Common myeloid progenitor, CD34-positive (primary cell): ENCODE data around the gene CELSR1.

Source experiments
- CTCF ChIA-PET: fragments of 350-600 bp; sonication (Branson Sonifier 250); formaldehyde crosslinking; loops from one replicate; lab custom pipeline; 2021; ENCODE audit warnings: antibody characterized with exemption; lab: Charles Lee
- POLR2A ChIA-PET: fragments of 350-600 bp; sonication (Branson Sonifier 250); formaldehyde crosslinking; loops from one replicate; lab custom pipeline; 2021; ENCODE audit warnings: antibody characterized with exemption; lab: Charles Lee
- DNase-seq, 3 donors: peaks; one replicate each; pipeline versions ENCODE4 v3.0.0 to v3.0.0-alpha.2; 2013
- H3K27ac ChIP-seq, 2 experiments: 1 replicate in 1 of 2; 2 replicates in 1 of 2; pipeline ENCODE4 v1.7.0; 2013; ENCODE audit warnings: inconsistent platforms in 2 of 2, low read length in 2 of 2, mild to moderate bottlenecking in 2 of 2, low read depth in 1 of 2, moderate library complexity in 1 of 2; ENCODE audit not compliant: severe bottlenecking in 2 of 2, insufficient read depth in 1 of 2, poor library complexity in 1 of 2
- H3K27me3 ChIP-seq, 5 experiments: replicated peaks in 2 of 5; 1 replicate in 3 of 5; 2 replicates in 2 of 5; pipeline versions ENCODE4 v1.6.1 to v1.7.0; 2013; ENCODE audit warnings: low read length in 4 of 5, mild to moderate bottlenecking in 2 of 5, moderate library complexity in 2 of 5, inconsistent platforms in 1 of 5; ENCODE audit not compliant: insufficient read depth in 5 of 5, control insufficient read depth in 4 of 5
- H3K36me3 ChIP-seq, 4 experiments: 1 replicate in 2 of 4; 2 replicates in 2 of 4; pipeline versions ENCODE4 v1.6.1 to v1.7.0; 2013; ENCODE audit warnings: low read length in 3 of 4, control low read depth in 1 of 4, mild to moderate bottlenecking in 1 of 4; ENCODE audit not compliant: control insufficient read depth in 4 of 4, insufficient read depth in 4 of 4
- H3K4me1 ChIP-seq, 4 experiments: 1 replicate in 3 of 4; 2 replicates in 1 of 4; pipeline versions ENCODE4 v1.6.1 to v1.7.1; 2013; ENCODE audit warnings: low read length in 3 of 4, mild to moderate bottlenecking in 3 of 4, control low read depth in 1 of 4, inconsistent platforms in 1 of 4, moderate library complexity in 1 of 4; ENCODE audit not compliant: control insufficient read depth in 4 of 4, insufficient read depth in 4 of 4; ENCODE audit errors: control extremely low read depth in 1 of 4
- H3K4me3 ChIP-seq, 7 experiments: 1 replicate in 4 of 7; 2 replicates in 3 of 7; pipeline versions ENCODE4 v1.5.1 to v1.7.0; 2013; ENCODE audit warnings: mild to moderate bottlenecking in 7 of 7, low read length in 6 of 7, moderate library complexity in 6 of 7, inconsistent platforms in 2 of 7, low read depth in 2 of 7, control low read depth in 1 of 7; ENCODE audit not compliant: insufficient read depth in 4 of 7, control insufficient read depth in 1 of 7; ENCODE audit errors: extremely low read depth in 1 of 7
- H3K9me3 ChIP-seq, 5 experiments: 1 replicate in 4 of 5; 2 replicates in 1 of 5; pipeline versions ENCODE4 v1.6.1 to v1.7.1; 2013; ENCODE audit warnings: low read length in 4 of 5, mild to moderate bottlenecking in 2 of 5, inconsistent platforms in 1 of 5, low read depth in 1 of 5, moderate library complexity in 1 of 5; ENCODE audit not compliant: control insufficient read depth in 4 of 5, insufficient read depth in 2 of 5; ENCODE audit errors: control extremely low read depth in 1 of 5
- WGBS: methylation state at CpG from one replicate; pipeline ENCODE4 v1.1.5; 2013; ENCODE audit not compliant: insufficient coverage; 5-methylcytosine and 5-hydroxymethylcytosine counted together

The CELSR1 gene

DNA sequence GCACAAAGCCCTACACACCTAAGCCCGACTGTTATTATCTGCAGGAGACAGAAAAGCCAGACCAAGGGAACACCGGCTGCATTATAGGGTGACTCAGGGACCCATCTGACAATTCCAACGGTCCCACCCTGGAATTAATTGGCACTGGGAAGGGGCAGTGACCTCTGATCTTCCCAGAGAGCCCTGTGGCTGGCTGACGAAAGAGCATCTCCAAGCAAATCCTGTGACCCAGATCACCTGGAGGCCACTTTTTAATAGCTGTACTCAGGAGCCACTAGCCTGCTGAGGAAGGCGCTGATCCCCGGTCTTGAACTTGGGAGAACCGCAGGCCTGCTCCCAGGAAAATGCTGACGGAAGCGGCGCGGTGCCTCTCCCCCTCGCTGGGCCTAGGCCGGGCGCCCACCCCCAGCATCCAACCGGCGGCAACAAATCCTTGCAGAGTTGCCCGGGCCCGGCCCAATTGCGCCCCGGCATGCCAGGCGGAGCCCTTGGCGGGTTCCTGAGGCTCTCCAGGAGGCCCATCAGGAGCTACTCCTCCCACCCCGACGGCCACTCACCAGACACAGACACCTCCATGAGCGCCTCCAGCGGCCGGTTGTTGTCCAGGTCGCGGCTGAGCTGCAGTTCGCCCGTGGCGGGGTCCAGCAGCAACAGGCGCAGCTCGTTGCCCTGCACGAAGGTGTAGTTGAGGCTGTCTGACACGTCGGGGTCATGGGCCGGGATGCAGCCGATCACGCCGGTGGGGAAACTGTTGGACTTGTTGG is 4.2 kb downstream of the CELSR1 start:
- Histone ChIP-seq H3K4me3 (no peak overlapping the region), H3K4me1 (peaks cover 0 to 11% (median 9%) of the 10 kb centered on the region in 4 experiments), H3K9me3 (peaks cover 0 to 25% (median 20%) of the 10 kb centered on the region in 5 experiments), H3K27ac (no peak overlapping the region), H3K27me3 (peaks cover 0 to 46% (median 14%) of the 10 kb centered on the region in 5 experiments), H3K36me3 (no peaks in the 10 kb centered on the region)
- CTCF ChIA-PET = interaction anchor here (0.8 to 1.6 kb wide), 3 partner anchors 37 to 166 kb away, joined by 3 to 4 read pairs (median 3); no protein-coding TSS in a partner anchor
- DNase-seq = no peak
- POLR2A ChIA-PET = no interaction called here
- 93% methylated on average over 41 of the region's 41 CpGs for WGBS

DNA sequence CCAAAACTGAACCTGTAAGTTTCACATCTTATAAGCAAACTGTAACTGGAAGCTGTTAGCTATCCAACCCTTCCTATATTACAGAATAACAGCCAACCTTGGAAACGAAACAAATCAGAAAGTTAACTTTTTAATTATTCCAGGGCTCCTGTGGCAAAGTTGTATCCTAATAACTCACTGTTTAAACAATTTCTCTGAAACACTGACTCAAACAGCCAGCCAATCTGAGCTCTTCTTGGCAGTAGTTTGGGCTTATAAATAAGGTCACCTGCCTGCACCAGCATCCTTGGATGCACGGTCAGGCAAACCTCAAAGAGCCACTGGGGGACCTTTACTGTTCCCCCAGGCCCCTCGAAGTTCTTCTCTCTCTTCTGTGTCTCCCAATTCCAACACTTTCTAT is 5.0 kb downstream of the CELSR1 start:
- CTCF ChIA-PET = interaction anchor here (1.2 kb wide), 1 partner anchor 165 kb away, joined by 4 read pairs; no protein-coding TSS in a partner anchor
- H3K36me3 ChIP-seq = no peaks in the 10 kb centered on the region
- no peak overlapping the region for H3K4me3 ChIP-seq
- 90% methylated on average over 3 of the region's 3 CpGs for WGBS
- POLR2A ChIA-PET = no interaction called here
- H3K27ac ChIP-seq = no peak overlapping the region
- H3K9me3 ChIP-seq = peaks cover 0 to 25% (median 20%) of the 10 kb centered on the region in 5 experiments
- DNase-seq = no peak
- peaks cover 0 to 12% (median 10%) of the 10 kb centered on the region in 4 experiments for H3K4me1 ChIP-seq
- peaks cover 0 to 40% (median 14%) of the 10 kb centered on the region in 5 experiments for H3K27me3 ChIP-seq

DNA sequence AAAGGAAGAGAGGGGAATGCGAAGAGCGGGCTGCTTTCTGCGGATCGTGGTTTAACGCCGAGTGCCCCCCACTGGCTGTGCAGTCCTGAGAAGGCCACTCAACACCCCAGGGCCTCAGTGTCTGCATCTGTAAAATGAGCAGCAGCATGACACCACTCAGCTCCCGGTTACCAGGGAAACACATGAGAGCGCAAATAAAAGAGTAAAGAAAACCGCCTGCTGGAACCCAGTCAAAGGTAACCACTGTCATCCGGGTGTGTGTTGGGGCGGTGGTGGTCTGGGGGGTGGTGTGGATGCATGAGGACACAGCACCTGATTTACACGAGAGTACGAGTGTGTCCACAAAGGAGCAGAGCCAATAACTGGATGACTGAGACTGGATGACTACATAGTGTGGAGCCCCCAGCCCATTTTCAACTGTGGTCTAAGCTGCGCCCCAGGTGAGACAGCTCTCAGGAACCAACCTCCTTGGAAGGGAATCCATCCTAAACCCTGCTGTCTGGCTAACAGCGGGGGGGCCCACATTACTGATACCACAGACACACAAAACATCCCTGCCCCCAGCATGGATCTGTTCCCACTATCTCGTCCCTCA is 5.7 kb downstream of the CELSR1 start:
- Histone ChIP-seq H3K27ac (no peak overlapping the region), H3K27me3 (peaks cover 0 to 39% (median 18%) of the 10 kb centered on the region in 5 experiments), H3K4me3 (no peak overlapping the region), H3K36me3 (no peaks in the 10 kb centered on the region), H3K4me1 (peaks cover 0 to 15% (median 10%) of the 10 kb centered on the region in 4 experiments), H3K9me3 (peaks cover 0 to 25% (median 20%) of the 10 kb centered on the region in 5 experiments)
- WGBS = 98% methylated on average over 14 of the region's 16 CpGs
- ChIA-PET CTCF (interaction anchor here (1.2 kb wide), 1 partner anchor 164 kb away, joined by 4 read pairs; no protein-coding TSS in a partner anchor), POLR2A (no interaction called here)
- no peak for DNase-seq

DNA sequence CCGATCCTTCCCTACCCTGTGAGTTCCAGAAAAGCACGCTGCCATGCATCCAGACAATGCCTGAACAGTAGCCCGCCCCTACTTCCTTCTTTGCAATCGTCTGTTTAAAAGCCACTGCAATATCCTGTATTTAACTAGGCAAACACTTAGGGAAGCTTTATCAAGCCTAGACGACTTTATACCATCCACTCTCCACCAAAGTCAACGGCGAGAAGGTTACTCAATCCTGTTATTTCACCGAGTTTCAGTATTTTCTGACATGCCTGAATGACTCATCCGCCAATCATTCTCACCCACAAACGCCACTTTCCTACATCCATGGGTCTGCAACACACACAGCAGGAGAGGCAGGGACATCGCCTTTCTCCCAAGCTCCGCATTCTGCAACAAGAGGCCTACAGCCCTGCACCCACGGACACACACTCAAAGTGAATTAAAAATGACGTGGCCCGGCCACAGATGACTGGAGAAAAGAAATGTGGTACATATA is 9.3 kb downstream of the CELSR1 start:
- peak; percentile 43 to 69 (median 67) for DNase-seq
- ChIA-PET CTCF (interaction anchor here (0.9 to 2.0 kb wide), 3 partner anchors 11 to 27 kb away, joined by 3 to 5 read pairs (median 3); no protein-coding TSS in a partner anchor), POLR2A (no interaction called here)
- Histone ChIP-seq H3K4me3 (no peak overlapping the region), H3K9me3 (no peaks in the 10 kb centered on the region), H3K27me3 (peaks cover 0 to 14% (median 5%) of the 10 kb centered on the region in 5 experiments), H3K36me3 (no peaks in the 10 kb centered on the region), H3K27ac (no peak overlapping the region), H3K4me1 (peaks cover 0 to 15% (median 8%) of the 10 kb centered on the region in 4 experiments)
- 26% methylated on average over 10 of the region's 15 CpGs for WGBS

- Histone ChIP-seq H3K4me3 (no peak overlapping the region), H3K27ac (no peak overlapping the region), H3K9me3 (no peaks in the 10 kb centered on the region), H3K27me3 (peaks cover 0 to 17% (median 5%) of the 10 kb centered on the region in 5 experiments), H3K4me1 (peaks cover 0 to 15% (median 8%) of the 10 kb centered on the region in 4 experiments), H3K36me3 (no peaks in the 10 kb centered on the region)
- CTCF ChIA-PET = interaction anchor here (1.4 kb wide), 1 partner anchor 37 kb away, joined by 3 read pairs; no protein-coding TSS in a partner anchor
- POLR2A ChIA-PET = no interaction called here
- no peak for DNase-seq
- WGBS = 91% methylated on average over 13 of the region's 13 CpGs
These were observed 11.1 kb downstream of the CELSR1 start for GRCh38 chr22:46526244-46526839.

GRCh38 chr22:46525389-46526243 is 11.8 kb downstream of the CELSR1 start:
- ChIA-PET CTCF (interaction anchor here (1.4 kb wide), 1 partner anchor 38 kb away, joined by 3 read pairs; no protein-coding TSS in a partner anchor), POLR2A (no interaction called here)
- Histone ChIP-seq H3K4me3 (no peak overlapping the region), H3K27ac (no peak overlapping the region), H3K36me3 (no peaks in the 10 kb centered on the region), H3K4me1 (peaks cover 0 to 15% (median 8%) of the 10 kb centered on the region in 4 experiments), H3K27me3 (peaks cover 0 to 17% (median 5%) of the 10 kb centered on the region in 5 experiments), H3K9me3 (no peaks in the 10 kb centered on the region)
- no peak for DNase-seq
- WGBS = 89% methylated on average over 17 of the region's 22 CpGs
